Fibroblast of skin of scalp (primary cell): ENCODE results near the gene OR5F1. TPM values are rescaled to one million over a fixed set of nuclear protein-coding genes. Genes with fewer than 3 reads are reported as not detected.

Experiments used
- DNase-seq: peaks from one replicate; pipeline ENCODE4 v3.0.0-alpha.2; 2013
- polyA plus RNA-seq, 2 experiments: library from polyadenylated mRNA; unstranded; fragments of 120-200 nt; gene quantifications; one replicate each; pipeline ENCODE4 v1.2.1, GENCODE V29; 2013; ENCODE audit not compliant: insufficient read length in 2 of 2

OR5F1 gene
- polyA plus RNA-seq (2013, experiment 1 of 2; ENCODE audit: insufficient read length) = not detected
- not detected for polyA plus RNA-seq (2013, experiment 2 of 2; ENCODE audit: insufficient read length)

DNA sequence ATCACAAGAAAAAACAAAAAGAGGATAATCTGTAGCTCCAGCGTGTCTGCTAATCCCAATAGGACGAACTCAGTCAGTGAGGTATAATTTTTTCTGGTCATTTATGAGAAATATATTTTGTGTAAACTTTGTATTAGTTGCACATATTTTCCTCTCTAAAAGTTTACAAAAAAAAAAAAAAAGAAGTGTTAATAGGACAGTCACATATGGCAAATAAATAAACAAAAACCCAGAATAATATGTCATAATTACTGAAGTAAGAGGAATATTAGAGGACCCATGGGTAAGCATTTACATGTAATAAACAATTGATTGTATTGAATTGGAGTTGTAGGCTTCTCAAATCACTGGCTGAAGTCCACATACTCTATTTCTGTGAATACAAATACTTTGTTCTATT is at the start of gene OR5F1:
Gene OR5F1 (minus strand): TSS at position 101 of the 400 bp plus-strand sequence. CDS start 0 bp downstream, at position 101.
- DNase-seq = no peak

- no peak for DNase-seq
Observed at GRCh38 chr11:56027354-56027753, 32.9 kb upstream of the OR5F1 start, which contains the start of gene OR5AS1. OR5AS1 (plus strand) TSS chr11:56027654; CDS start chr11:56030419, 2,765 bp downstream.

GRCh38 chr11:56013805-56014204 is 19.4 kb upstream of the OR5F1 start:
- no peak for DNase-seq

GRCh38 chr11:56010716-56011115 is 16.3 kb upstream of the OR5F1 start:
- no peak for DNase-seq

- DNase-seq = no peak
Observed at GRCh38 chr11:55970935-55971334, 23.5 kb downstream of the OR5F1 start.

DNA sequence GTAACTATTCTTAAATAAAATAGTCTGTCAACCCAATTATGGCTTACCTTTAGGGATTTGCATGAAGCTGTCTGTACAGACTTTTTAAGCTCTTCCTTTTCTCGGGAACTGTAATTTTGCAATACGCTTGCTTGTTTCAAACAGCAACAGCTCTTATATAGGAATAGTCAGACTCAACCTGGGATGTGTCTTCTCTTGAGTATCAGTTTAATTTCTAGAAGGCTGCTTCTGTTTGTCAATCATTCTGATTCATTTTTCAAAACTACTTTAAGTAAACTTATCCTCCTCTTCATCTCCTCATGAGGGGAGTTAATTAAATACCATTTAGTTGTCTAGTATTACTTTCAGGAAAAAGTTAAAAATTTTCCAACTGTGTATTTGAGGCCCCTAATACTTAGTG is 24.6 kb downstream of the OR5F1 start, which contains the start of gene OR10AG1:
Gene OR10AG1 (minus strand): TSS at position 101 of the 400 bp plus-strand sequence. CDS start 38 bp downstream, at position 63.
- no peak for DNase-seq

- DNase-seq = no peak
Observed at GRCh38 chr11:55967914-55968313, 26.5 kb downstream of the OR5F1 start.

DNA sequence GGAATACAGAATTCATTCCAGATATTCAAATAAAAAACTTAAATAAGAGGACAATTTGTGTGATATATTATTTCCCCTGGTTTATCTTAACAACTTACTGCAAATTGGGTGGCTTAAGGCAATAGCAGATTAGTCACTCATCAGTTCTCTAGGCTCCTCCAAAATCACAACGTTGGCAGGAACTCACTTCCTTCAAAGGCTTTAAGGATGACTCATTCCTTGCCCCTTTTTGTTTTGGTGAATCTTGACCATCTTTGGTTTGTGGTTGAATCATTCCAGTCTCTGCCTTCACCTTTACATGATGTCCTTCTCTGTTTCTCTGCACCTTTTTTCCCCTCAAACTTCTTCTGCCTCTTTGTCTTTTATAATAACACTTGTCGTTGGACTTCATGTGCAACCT is 28.0 kb downstream of the OR5F1 start:
- no peak for DNase-seq

- no peak for DNase-seq
Observed at GRCh38 chr11:55956521-55956920, 37.9 kb downstream of the OR5F1 start.

DNA sequence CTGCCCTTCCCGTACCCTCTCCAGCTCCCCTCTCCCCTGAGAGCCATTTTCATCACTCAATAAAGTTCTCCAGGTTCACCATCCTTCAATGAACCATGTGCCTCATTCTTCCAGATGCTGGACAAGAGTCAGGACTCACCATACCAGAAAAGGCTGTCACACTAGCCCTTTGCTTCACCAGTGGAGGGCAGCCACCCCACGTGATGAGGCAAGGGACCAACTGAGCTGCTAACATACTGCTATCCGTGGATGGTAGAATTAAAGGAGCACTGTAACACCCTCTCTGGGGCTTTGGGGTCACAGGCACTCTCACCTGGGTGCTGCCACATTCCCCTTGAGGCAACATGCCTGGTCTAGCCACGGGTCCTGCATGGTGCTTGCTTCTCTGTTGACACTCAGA is 45.1 kb downstream of the OR5F1 start:
- DNase-seq = no peak
